ENCODE data around the gene RANBP3L.
"Not testable (repeated sequence)": the region's sequence is repeated elsewhere in the genome, so short reads cannot be mapped to it uniquely, and the experiment has no call there.

RANBP3L gene

GRCh38 chr5:36304095-36304805 lies 2.5 kb upstream of the RANBP3L start:
- DNase-seq (ENCODE audit: low read depth), result no peak
- no peak for TF ChIP-seq CTCF (IDR thresholded peaks at IDR 0.05; ENCODE audit: control insufficient read depth, insufficient read depth, low read depth, low read length, missing control alignments)

GRCh38 chr5:36300927-36301540 lies 668 bp downstream of the RANBP3L start:
- no peak for TF ChIP-seq CTCF (IDR thresholded peaks at IDR 0.05; ENCODE audit: control insufficient read depth, insufficient read depth, low read depth, low read length, missing control alignments)
- no peak for DNase-seq (ENCODE audit: low read depth)
- H3K4me3 ChIP-seq (ENCODE audit: control insufficient read depth, low read depth, low read length), result no peak overlapping the region

More at GRCh38 chr5:36304095-36304805, 2.5 kb upstream of the RANBP3L start:
- no peak overlapping the region for H3K4me3 ChIP-seq (ENCODE audit: control insufficient read depth, low read depth, low read length)

- no peak overlapping the region for H3K4me3 ChIP-seq (ENCODE audit: control insufficient read depth, low read depth, low read length)
- DNase-seq (ENCODE audit: low read depth), result peak; percentile 3
- TF ChIP-seq CTCF (IDR thresholded peaks at IDR 0.05; ENCODE audit: control insufficient read depth, insufficient read depth, low read depth, low read length, missing control alignments), result no peak
Measured at GRCh38 chr5:36300191-36300926, 1.3 kb downstream of the RANBP3L start.

GRCh38 chr5:36298552-36298951 lies 3.1 kb downstream of the RANBP3L start:
- no peak for TF ChIP-seq CTCF (IDR thresholded peaks at IDR 0.05; ENCODE audit: control insufficient read depth, insufficient read depth, low read depth, low read length, missing control alignments)
- no peak overlapping the region for H3K4me3 ChIP-seq (ENCODE audit: control insufficient read depth, low read depth, low read length)
- peak; percentile 92 for DNase-seq (ENCODE audit: low read depth)

- DNase-seq (ENCODE audit: low read depth), result no peak
- TF ChIP-seq CTCF (IDR thresholded peaks at IDR 0.05; ENCODE audit: control insufficient read depth, insufficient read depth, low read depth, low read length, missing control alignments), result no peak
- no peak overlapping the region for H3K4me3 ChIP-seq (ENCODE audit: control insufficient read depth, low read depth, low read length)
Measured at GRCh38 chr5:36297653-36298052, 4.0 kb downstream of the RANBP3L start.

GRCh38 chr5:36285837-36286615 lies 15.7 kb downstream of the RANBP3L start:
- H3K4me3 ChIP-seq (ENCODE audit: control insufficient read depth, low read depth, low read length), result no peak overlapping the region
- no peak for TF ChIP-seq CTCF (IDR thresholded peaks at IDR 0.05; ENCODE audit: control insufficient read depth, insufficient read depth, low read depth, low read length, missing control alignments)
- no peak for DNase-seq (ENCODE audit: low read depth)

DNA sequence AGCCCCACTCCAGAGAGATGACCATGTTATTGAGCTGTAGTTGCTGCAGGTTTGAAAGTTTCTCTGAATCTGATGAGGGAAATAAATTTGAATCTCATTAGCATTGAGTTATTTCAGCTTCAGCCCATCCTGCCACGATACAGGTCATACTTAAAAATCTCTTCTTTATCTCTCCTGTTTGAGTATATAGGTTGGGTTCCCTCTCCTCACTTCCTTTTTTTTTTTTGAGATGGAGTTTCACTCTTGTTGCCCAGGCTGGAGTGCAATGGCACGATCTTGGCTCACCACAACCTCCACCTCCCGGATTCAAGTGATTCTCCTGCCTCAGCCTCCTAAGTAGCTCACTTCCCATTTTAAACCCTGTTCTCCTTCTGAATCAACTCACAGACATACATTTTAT lies 17.9 kb downstream of the RANBP3L start:
- not testable (repeated sequence) for DNase-seq (ENCODE audit: low read depth); H3K4me3 ChIP-seq (ENCODE audit: control insufficient read depth, low read depth, low read length)
